Smooth muscle cell of the brain vasculature (primary cell): Measurements from ENCODE around the gene RBMS3.
"Not testable (repeated sequence)": the region's sequence is repeated elsewhere in the genome, so short reads cannot be mapped to it uniquely, and the experiment has no call there.

Experiments used
- DNase-seq: peaks from one replicate; pipeline ENCODE4 v3.0.0-alpha.2; 2012; ENCODE audit warnings: low read depth, low spot score

RBMS3 gene

GRCh38 chr3:29311795-29312194, 30.9 kb downstream of the RBMS3 start:
- DNase-seq = no peak

GRCh38 chr3:29312395-29312794, 31.5 kb downstream of the RBMS3 start:
- DNase-seq = no peak

GRCh38 chr3:29312960-29313452, 32.1 kb downstream of the RBMS3 start:
- DNase-seq = no peak

- no peak for DNase-seq
Measured at GRCh38 chr3:29313981-29314726, 33.3 kb downstream of the RBMS3 start.

GRCh38 chr3:29314727-29315088, 33.8 kb downstream of the RBMS3 start:
- DNase-seq = no peak

- no peak for DNase-seq
Measured at GRCh38 chr3:29317659-29318173, 36.8 kb downstream of the RBMS3 start.

GRCh38 chr3:29318251-29318650, 37.4 kb downstream of the RBMS3 start:
- no peak for DNase-seq

GRCh38 chr3:29319262-29319661, 38.4 kb downstream of the RBMS3 start:
- no peak for DNase-seq

- no peak for DNase-seq
Measured at GRCh38 chr3:29319798-29320197, 38.9 kb downstream of the RBMS3 start.

- DNase-seq = no peak
Measured at GRCh38 chr3:29322586-29322985, 41.7 kb downstream of the RBMS3 start.

GRCh38 chr3:29324180-29324651, 43.3 kb downstream of the RBMS3 start:
- no peak for DNase-seq

GRCh38 chr3:29326540-29326939, 45.7 kb downstream of the RBMS3 start:
- not testable (repeated sequence) for DNase-seq

GRCh38 chr3:29329986-29330890, 49.4 kb downstream of the RBMS3 start:
- DNase-seq = no peak

GRCh38 chr3:29331035-29331434, 50.2 kb downstream of the RBMS3 start:
- no peak for DNase-seq

- DNase-seq = no peak
Measured at GRCh38 chr3:29331456-29332194, 50.8 kb downstream of the RBMS3 start.

GRCh38 chr3:29332195-29332637, 51.3 kb downstream of the RBMS3 start:
- DNase-seq = no peak

GRCh38 chr3:29333576-29333975, 52.7 kb downstream of the RBMS3 start:
- no peak for DNase-seq

GRCh38 chr3:29334706-29335105, 53.8 kb downstream of the RBMS3 start:
- no peak for DNase-seq

- peak; percentile 94 for DNase-seq
Measured at GRCh38 chr3:29335438-29335837, 54.6 kb downstream of the RBMS3 start.

- no peak for DNase-seq
Measured at GRCh38 chr3:29335943-29336342, 55.1 kb downstream of the RBMS3 start.

GRCh38 chr3:29337565-29337964, 56.7 kb downstream of the RBMS3 start:
- DNase-seq = no peak

- DNase-seq = no peak
Measured at GRCh38 chr3:29338377-29338776, 57.5 kb downstream of the RBMS3 start.
